Fibroblast of the aortic adventitia (primary cell): ENCODE measurements around the gene PRSS33. TPM values are rescaled to one million over a fixed set of nuclear protein-coding genes. Genes with fewer than 3 reads are reported as not detected.

ENCODE experiments used
- DNase-seq: peaks from one replicate; pipeline ENCODE4 v3.0.0-alpha.2; 2010; ENCODE audit warnings: low read depth
- H3K4me3 ChIP-seq: 2 replicates; pipeline ENCODE4 v1.5.1; 2011; ENCODE audit warnings: low read depth, mild to moderate bottlenecking, control low read depth, low read length, moderate library complexity
- total RNA-seq: library from RNA; depleted of rRNA; stranded (reverse); fragments of >200 nt; gene quantifications from 2 replicates; pipeline ENCODE4 v1.2.3, GENCODE V29; 2012; ENCODE audit warnings: low replicate concordance
- TF ChIP-seq, protein P1 (sequence below): IDR thresholded peaks from 2 replicates; pipeline ENCODE4 v1.5.1; 2011; ENCODE audit warnings: mild to moderate bottlenecking, low read length, control low read depth, inconsistent platforms; ENCODE audit not compliant: insufficient read depth

The PRSS33 gene
- total RNA-seq, 1 donor, result not detected

DNA sequence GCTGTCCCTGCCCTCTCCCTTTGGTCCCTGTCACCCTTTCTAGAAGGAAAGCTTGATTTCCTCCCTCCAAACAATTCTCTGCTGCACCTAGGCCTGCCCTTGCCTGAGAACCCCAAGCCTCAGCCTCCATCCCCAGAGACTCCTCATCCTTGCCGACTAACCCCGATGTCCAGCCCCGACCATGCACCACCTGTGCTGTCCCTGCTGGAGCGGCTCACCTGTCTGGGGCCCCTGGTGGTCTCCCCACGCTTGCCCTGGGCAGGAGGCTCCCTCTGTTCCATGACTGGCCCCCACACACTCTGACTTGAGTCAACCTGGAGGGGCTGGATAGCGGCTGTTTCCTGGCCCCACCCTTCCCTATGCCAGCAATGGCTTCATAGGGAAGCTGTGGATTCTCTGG is 46.9 kb downstream of the PRSS33 start:
- no peak for DNase-seq
- no peak overlapping the region for H3K4me3 ChIP-seq
- TF ChIP-seq, protein P1, sequence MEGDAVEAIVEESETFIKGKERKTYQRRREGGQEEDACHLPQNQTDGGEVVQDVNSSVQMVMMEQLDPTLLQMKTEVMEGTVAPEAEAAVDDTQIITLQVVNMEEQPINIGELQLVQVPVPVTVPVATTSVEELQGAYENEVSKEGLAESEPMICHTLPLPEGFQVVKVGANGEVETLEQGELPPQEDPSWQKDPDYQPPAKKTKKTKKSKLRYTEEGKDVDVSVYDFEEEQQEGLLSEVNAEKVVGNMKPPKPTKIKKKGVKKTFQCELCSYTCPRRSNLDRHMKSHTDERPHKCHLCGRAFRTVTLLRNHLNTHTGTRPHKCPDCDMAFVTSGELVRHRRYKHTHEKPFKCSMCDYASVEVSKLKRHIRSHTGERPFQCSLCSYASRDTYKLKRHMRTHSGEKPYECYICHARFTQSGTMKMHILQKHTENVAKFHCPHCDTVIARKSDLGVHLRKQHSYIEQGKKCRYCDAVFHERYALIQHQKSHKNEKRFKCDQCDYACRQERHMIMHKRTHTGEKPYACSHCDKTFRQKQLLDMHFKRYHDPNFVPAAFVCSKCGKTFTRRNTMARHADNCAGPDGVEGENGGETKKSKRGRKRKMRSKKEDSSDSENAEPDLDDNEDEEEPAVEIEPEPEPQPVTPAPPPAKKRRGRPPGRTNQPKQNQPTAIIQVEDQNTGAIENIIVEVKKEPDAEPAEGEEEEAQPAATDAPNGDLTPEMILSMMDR, result no peak

DNA sequence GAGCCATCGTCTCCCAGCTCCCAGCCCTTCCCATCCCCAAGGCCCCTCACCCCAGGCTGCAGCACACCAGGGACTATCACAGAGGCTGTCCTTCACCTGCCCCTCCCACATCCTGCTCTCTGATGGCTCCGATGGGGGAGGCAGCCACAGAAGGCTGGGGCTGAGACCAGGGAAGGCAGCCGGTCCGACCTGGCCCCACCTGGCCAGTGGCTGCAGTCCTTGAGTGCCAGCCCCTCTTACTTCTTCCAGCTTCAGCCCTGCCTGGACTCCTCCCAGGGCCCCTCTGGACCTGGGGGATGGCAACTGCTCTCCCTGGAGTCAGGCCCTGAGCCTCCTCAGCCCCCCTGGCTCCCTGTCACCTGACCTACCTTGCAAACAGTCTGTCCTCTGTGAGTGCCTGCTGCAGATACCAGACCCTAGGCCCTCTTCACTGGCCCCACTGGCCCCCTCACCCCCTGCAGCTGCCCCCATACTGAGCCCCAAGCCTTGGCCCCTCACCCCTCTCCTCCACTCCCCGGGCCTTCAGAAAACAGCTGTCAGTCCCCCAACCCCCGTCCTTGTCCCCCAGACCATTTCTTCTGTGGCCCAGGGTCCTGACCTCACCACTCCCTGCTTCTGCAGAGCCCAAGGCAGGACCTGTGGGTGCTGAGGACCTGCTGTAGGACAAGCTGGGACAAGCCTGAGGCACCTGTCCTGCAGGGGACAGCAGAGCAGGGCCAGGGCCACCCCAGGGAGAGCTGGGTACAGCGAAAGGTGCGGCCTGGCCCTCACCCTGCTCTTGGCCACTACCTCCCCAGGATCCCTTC is 47.5 kb downstream of the PRSS33 start:
- H3K4me3 ChIP-seq, result no peak overlapping the region
- TF ChIP-seq, protein P1, result no peak
- DNase-seq, result no peak

DNA sequence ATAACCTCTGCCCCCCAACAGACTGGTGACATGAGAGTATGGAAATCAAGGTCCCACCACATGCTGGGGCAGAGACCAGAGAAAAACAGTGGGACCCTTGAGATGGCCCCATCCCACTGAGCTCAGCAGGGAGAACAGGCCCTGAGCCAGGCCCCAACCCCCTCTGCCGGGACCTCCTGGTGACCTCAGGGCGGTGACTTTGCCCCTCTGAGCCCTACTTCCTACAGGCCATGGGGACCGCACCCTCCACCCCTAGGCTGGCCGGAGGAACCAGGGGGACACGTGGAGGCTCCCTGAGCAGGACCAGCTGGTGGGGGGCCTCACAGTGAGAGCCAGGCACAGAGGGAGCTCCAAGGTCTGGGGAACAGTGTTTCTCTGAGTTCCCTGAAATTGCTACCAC is 48.7 kb downstream of the PRSS33 start:
- DNase-seq, result no peak
- TF ChIP-seq, protein P1, result no peak
- no peak overlapping the region for H3K4me3 ChIP-seq

DNA sequence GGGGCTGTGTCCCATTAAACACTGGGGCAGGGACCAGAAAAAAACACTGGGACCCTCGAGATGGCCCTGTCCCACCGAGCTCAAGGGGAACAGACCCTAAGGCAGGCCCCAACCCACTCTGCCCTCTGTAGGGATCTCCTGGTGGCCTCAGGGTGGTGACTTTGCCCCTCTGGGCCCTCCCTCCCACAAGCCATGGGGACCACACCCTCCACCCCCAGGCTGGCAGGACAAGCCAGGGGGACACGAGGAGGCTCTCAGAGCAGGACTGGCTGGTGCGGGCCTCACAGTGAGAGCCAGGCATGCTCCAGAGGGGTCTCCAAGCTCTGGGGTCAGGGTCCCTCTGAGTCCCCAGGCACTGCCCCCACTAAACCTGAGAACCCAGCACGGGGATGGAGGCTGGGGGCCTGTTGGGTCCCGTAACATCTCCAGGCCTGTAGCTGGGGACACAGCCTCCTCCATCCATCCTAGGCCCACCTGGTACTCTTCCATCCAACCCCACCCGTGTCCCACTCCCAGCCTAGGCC is 49.4 kb downstream of the PRSS33 start:
- TF ChIP-seq, protein P1, result no peak
- no peak for DNase-seq
- H3K4me3 ChIP-seq, result no peak overlapping the region

DNA sequence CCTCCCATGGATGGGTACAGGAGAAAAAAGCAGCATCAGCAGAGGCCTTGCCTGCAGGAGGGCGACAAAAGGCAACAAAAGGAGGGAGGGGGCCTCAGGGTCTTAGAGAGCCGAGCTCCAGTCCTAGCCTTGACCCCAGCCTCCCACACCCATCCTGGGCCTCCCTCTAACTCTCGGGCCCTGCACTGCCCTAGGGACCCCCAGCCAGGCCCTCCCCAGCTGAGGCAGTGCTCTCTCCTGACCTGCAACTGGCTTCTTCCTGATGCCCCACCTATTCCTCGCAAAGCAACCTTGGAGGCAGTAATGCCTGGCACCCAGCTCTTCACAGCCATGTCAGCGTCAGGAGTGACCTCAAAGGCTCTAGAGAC is 50.1 kb downstream of the PRSS33 start:
- DNase-seq, result no peak
- TF ChIP-seq, protein P1, result no peak

DNA sequence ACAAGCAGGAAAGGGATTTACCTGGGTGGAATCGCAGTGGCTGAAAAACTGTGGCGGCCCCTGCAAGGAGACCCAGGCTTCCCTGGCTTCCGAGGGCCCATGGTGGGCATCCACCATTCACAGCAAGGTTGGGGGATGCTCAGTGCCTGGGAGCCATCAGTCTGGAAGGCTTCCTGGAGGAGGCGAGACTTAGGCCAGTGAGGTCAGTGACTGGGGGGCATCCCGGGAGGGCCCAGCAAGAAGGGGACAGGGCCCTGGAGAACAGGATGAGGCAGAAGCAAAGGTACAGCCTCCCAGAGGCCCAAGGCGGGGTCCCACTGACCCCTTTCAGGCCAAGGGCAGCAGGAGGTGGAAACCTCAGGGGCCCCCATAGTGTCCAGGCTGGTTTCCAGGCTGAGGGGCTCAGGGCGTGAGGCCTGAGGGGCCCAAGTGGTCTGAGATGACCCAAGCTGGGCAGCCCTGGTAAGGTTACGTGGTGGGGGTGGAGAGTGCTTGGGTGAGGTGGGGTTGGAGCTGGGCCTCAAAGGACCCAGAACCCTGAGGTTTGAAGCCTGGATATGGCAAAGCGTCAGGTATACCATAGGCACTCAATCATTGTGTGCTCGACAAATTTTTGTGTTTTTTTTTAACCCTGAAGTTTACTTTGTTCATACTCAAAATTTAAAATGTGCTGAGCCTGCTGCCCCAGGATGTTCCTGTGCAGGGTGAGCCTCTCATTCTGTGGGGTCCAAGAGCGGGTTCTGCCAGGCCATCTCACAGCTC is 50.7 kb downstream of the PRSS33 start:
- TF ChIP-seq, protein P1, result no peak

More for the DNA sequence above, 50.1 kb downstream of the PRSS33 start:
- no peak overlapping the region for H3K4me3 ChIP-seq

More for the DNA sequence above, 50.7 kb downstream of the PRSS33 start:
- no peak for DNase-seq
- no peak overlapping the region for H3K4me3 ChIP-seq
